ENCODE data around the gene COTL1.
"Not testable (repeated sequence)": the region's sequence is repeated elsewhere in the genome, so short reads cannot be mapped to it uniquely, and the experiment has no call there.

COTL1 gene

DNA sequence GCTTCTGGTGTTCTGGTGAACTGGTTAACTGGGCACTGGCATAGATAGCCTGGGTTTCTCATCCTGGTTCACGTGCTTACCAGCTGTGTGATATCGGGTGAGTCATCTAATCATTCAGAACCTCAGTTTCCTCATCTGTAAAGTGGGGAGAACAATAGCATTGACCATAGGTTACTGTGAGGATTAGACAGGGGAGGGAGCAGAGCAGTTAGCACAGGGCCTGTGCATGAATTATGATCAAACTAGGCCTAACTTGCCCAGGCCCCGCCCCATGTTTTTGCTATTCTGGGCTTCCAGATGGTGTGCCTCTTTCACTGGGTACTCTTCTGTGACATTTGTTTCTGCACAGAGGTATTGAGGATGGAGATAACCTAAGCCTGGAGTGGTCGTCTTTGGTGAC is 25.8 kb upstream of the COTL1 start:
- no peak for DNase-seq (ENCODE audit: low read depth in 2 of 2, low spot score in 1 of 2)

GRCh38 chr16:84643180-84643583 is 25.3 kb upstream of the COTL1 start:
- no peak for DNase-seq (ENCODE audit: low read depth in 2 of 2, low spot score in 1 of 2)

- no peak for DNase-seq (ENCODE audit: low read depth in 2 of 2, low spot score in 1 of 2)
Measured at GRCh38 chr16:84641643-84642358, 23.9 kb upstream of the COTL1 start.

DNA sequence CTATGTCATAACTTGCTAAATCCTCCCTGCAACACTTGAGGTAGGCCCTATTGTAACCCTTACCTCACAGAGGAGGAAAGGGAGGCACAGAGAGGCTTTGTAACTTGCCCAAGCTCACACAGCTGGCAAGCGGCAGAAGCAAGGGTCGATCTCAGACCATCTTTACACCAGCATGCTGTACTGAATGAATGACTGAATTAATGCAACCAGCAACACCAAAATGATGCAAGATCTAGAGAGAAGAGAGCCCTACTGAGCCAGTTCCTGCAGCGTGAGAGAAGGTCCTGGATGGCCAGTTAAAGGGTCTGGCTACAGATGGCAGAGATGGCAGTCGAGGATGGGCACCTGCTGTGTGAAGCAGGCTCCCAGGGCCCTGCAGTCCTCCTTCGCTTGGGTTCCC is 22.3 kb upstream of the COTL1 start:
- no peak for DNase-seq (ENCODE audit: low read depth in 2 of 2, low spot score in 1 of 2)

GRCh38 chr16:84638231-84638806 is 20.4 kb upstream of the COTL1 start:
- no peak for DNase-seq (ENCODE audit: low read depth in 2 of 2, low spot score in 1 of 2)

GRCh38 chr16:84637709-84638108 is 19.8 kb upstream of the COTL1 start:
- DNase-seq (ENCODE audit: low read depth in 2 of 2, low spot score in 1 of 2) = no peak

- DNase-seq (ENCODE audit: low read depth in 2 of 2, low spot score in 1 of 2) = no peak
Measured at GRCh38 chr16:84635702-84636101, 17.8 kb upstream of the COTL1 start.

- DNase-seq (ENCODE audit: low read depth in 2 of 2, low spot score in 1 of 2) = no peak
Measured at GRCh38 chr16:84633622-84634021, 15.7 kb upstream of the COTL1 start.

DNA sequence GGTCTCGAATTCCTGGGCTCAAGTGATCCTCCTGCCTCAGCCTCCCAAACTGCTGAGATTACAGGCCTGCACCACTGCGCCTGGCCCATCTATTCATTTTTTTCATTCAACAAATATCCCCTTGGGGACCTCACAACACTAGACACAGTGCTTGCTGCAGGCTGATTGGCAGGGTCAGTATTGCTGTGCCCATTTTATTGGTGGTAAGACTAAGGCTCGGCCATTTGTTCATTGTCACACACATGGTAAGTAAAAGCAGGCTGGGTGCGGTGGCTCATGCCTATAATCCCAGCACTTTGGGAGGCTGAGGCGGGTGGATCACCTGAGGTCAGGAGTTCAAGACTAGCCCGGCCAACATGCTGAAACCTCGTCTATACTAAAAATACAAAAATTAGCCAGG is 15.0 kb upstream of the COTL1 start:
- DNase-seq (ENCODE audit: low read depth in 2 of 2, low spot score in 1 of 2) = not testable (repeated sequence)

GRCh38 chr16:84631886-84632285 is 14.0 kb upstream of the COTL1 start:
- DNase-seq (ENCODE audit: low read depth in 2 of 2, low spot score in 1 of 2) = no peak

DNA sequence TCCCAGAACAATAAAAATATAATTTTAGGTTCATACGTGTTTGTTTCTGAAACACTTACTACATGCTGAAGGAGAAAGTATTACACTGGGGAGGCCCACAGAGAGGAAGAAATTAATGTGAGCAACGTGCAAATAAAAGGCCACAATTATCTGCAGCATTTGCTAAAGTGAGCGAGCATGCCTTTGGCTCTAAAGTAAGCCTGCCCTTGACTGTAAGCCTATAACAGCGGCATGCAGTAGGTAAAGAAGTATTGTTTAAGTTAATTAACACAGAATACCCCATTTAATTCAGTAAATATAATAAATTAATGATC is 13.2 kb upstream of the COTL1 start:
- DNase-seq (ENCODE audit: low read depth in 2 of 2, low spot score in 1 of 2) = no peak

DNA sequence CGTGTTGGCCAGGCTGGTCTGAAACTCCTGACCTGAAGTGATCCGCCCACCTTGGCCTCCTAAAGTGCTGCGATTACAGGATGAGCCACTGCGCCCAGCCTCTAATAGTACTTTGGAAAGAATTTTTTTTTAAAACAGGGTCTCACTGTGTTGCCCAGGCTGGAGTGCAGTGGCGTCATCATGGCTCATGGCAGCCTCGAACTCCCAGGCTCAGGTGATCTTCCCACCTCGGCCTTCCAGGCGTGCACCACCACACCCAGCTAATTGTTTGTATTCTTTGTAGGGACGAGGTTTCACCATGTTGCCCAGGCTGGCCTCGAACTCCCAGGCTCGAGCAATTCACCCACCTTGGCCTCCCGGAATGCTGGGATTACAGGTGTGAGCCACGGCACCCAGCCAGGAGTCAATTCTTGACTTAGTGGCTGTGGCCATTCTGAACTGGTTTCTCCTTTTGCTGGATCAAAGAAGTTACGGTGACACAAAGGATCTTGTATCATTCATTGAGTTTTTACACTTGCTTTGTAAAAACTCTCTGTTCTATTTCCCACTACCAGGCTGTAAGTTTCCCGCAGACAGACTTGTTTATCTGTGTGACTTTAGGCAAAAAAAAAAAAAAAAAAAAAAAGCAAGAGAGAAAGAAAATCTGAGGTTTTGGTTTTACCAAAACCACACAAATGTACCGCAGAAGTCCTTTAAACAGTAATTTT is 12.7 kb upstream of the COTL1 start:
- no peak for DNase-seq (ENCODE audit: low read depth in 2 of 2, low spot score in 1 of 2)

DNA sequence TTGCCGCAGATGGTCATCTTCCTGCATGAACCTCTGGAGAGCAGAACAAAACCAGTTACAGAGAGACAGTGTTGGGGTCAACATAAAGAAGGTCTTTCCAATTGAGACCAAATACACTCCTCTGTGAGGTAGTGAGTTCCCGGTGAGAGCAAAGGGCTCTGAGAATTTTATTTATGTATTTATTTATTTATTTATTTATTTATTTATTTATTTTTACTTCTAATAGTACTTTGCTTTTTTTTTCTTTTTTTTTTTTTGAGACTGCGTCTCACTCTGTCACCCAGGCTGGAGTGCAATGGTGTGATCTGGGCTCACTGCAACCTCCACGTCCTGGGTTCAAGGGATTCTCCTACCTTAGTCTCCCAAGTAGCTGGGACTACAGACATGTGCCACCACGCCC is 12.1 kb upstream of the COTL1 start:
- DNase-seq (ENCODE audit: low read depth in 2 of 2, low spot score in 1 of 2) = no peak

DNA sequence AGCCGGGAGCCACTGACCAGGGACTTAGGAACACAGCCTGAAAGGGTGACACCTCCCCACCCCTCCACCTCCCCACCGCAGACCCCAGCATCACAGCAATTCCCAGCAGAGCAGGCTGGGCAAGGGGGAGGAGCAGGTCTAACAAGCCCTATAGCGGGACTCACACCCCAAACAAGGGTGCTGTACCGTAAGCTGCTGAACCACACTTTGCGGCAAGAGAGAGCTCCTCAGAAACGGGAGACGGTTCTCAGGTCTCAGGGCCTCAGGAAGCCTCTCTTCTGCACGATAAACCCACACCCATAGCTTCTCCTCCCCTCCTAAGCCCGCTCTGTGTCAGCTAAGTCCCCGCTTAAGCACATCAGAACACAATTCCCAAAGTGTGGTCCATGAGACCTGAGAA is 11.7 kb upstream of the COTL1 start:
- no peak for DNase-seq (ENCODE audit: low read depth in 2 of 2, low spot score in 1 of 2)

DNA sequence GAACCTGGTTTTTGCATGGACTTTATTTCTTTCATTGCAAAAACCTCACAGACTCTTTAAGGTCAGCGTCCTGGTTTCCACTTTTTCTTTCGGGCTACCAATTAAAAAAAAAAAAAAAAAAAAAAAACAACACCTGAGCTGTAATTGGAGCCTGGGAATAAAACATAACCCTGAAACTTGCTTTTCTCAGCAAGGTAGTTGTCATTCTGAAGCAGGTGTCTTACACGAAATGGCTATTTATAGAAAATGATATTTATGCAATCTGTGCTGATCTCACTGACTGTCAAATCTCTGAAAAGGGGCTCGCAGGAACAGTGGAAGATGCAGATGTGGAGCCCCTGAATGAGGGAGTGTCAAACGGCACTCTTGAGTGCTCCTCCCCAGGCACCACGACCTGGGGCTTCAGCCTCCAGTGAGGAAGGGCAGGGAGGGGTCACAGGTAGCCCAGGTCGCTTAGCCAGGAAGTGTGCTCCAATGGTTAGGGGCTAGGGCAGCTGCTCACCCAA is 10.4 kb upstream of the COTL1 start:
- DNase-seq (ENCODE audit: low read depth in 2 of 2, low spot score in 1 of 2) = no peak

- no peak for DNase-seq (ENCODE audit: low read depth in 2 of 2, low spot score in 1 of 2)
Measured at GRCh38 chr16:84625556-84625955, 7.7 kb upstream of the COTL1 start.

DNA sequence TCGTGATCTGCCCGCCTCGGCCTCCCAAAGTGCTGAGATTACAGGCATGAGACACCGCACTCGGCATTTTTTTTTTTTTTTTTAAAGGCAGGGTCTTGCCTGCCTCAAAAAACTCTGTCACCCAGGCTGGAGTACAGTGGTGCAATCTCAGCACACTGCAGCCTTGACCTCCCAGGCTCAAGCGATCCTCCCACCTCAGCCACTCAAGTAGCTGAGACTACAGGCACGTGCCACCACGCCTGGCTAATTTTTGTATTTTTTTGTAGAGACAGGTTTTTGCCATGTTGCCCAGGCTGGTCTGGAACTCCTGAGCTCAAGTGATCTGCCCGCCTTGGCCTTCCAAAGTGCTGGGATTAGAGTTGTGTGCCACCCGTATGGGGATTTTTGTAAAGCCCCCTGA is 3.0 kb upstream of the COTL1 start:
- not testable (repeated sequence) for DNase-seq (ENCODE audit: low read depth in 2 of 2, low spot score in 1 of 2)

- no peak for DNase-seq (ENCODE audit: low read depth in 2 of 2, low spot score in 1 of 2)
Measured at GRCh38 chr16:84618581-84619460, 943 bp upstream of the COTL1 start.

DNA sequence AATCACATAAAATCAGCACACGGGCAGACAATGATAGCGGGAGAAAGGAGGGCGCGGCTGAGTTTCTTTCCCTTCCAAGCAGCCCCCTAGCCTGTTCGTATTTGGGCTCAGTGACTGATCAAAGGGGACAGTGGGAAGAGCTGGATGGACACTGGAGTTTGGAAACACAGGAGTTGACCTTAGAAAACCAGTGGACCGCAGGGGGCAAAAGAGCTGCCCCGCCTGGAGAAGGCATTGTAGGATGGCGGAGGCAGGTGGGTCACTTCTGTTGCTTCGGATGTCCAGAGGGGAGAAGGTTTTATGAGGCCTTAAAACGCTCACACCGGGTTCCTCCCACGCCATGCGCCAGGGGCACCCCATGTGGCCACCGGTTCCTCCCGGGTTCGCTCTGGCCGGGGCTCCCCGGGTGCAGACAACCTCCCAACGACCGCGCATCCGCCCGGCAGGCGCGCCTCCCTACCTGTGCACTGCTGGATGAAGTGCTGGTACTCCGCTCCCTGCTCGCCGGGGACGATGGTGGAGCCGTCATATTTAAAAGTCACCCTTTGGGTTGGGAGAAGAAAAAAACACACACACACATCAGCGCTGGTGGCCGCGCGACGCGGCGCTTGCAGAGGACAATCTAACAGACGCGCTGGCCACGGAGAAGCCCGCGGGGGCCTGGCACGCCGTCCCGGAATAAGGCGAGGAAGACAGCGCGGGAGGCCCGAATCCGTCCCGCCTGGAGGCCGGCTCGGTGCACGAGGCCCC is 662 bp downstream of the COTL1 start:
- DNase-seq (ENCODE audit: low read depth in 2 of 2, low spot score in 1 of 2) = no peak

DNA sequence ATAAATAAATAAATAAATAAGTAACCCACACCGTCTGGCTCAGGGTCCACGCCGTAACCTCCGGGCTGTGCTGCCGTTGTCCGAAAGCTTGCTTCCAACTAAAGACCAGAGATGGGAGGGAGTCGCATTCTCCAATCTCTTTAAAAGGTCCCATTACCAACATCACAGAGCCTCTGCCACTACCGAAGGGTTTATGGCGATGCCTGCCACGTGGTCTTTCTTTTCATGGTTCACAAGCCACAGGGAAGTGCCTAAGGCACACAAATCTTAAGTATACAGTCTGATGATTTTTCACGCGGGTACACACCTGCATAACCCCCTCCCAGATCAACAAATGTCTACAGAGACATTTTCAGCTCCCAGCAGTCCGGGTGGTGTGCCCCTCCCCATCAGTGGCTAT is 1.4 kb downstream of the COTL1 start:
- no peak for DNase-seq (ENCODE audit: low read depth in 2 of 2, low spot score in 1 of 2)
